RWPE1 (cell line): ENCODE results near the gene GVQW3.
A peak's percentile ranks its signal among the peaks of the same experiment; 100 is the strongest.

Source experiments
- CTCF ChIA-PET: fragments of 350-600 bp; sonication (Branson Sonifier 250); formaldehyde crosslinking; extraction: SDS; loops from one replicate; lab custom pipeline; 2021; lab: Yijun Ruan, JAX
- POLR2A ChIA-PET: fragments of 400-600 bp; formaldehyde crosslinking; extraction: SDS; loops from one replicate; lab custom pipeline; 2020; ENCODE audit warnings: antibody characterized with exemption; ENCODE audit not compliant: low non-redundant PET; lab: Yijun Ruan, JAX
- DNase-seq: peaks from one replicate; pipeline ENCODE4 v3.0.0; 2012; ENCODE audit warnings: low spot score
- H3K27ac ChIP-seq: fragments of 450-650 bp; 2 replicates; pipeline ENCODE4 v1.5.1; 2017
- CTCF ChIP-seq: fragments of 450-650 bp; conservative IDR thresholded peaks from 2 replicates; pipeline ENCODE4 v1.5.1; 2017; ENCODE audit warnings: low read depth, mild to moderate bottlenecking

The GVQW3 gene

GRCh38 chr11:76406359-76406758, 25.2 kb downstream of the GVQW3 start:
- CTCF ChIA-PET, result no interaction called here
- no peak overlapping the region for H3K27ac ChIP-seq
- POLR2A ChIA-PET, result no interaction called here
- no peak for DNase-seq
- TF ChIP-seq CTCF, result no peak

GRCh38 chr11:76408171-76408965, 27.2 kb downstream of the GVQW3 start:
- H3K27ac ChIP-seq, result no peak overlapping the region
- no peak for DNase-seq
- CTCF ChIA-PET, result no interaction called here
- POLR2A ChIA-PET, result no interaction called here
- TF ChIP-seq CTCF, result no peak

- H3K27ac ChIP-seq, result no peak overlapping the region
- ChIA-PET POLR2A (no interaction called here), CTCF (no interaction called here)
- no peak for TF ChIP-seq CTCF
- DNase-seq, result no peak
Measured at GRCh38 chr11:76410851-76411357, 29.8 kb downstream of the GVQW3 start.

GRCh38 chr11:76415073-76415472, 34.0 kb downstream of the GVQW3 start:
- no peak for TF ChIP-seq CTCF
- peak; percentile 9 for DNase-seq
- ChIA-PET CTCF (no interaction called here), POLR2A (no interaction called here)
- H3K27ac ChIP-seq, result no peak overlapping the region

GRCh38 chr11:76419896-76420295, 38.8 kb downstream of the GVQW3 start:
- ChIA-PET CTCF (interaction anchor here (0.8 kb wide), 1 partner anchor 16 kb away, joined by 5 read pairs; no protein-coding TSS in a partner anchor), POLR2A (no interaction called here)
- no peak for TF ChIP-seq CTCF
- DNase-seq, result peak; percentile 24
- H3K27ac ChIP-seq, result no peak overlapping the region

GRCh38 chr11:76424379-76424778, 43.3 kb downstream of the GVQW3 start:
- POLR2A ChIA-PET, result no interaction called here
- no peak overlapping the region for H3K27ac ChIP-seq
- no peak for DNase-seq
- TF ChIP-seq CTCF, result no peak
- CTCF ChIA-PET, result no interaction called here
